PC-3 (cell line): ENCODE results near the gene MAP2K7. TPM values are rescaled to one million over a fixed set of nuclear protein-coding genes. Genes with fewer than 3 reads are reported as not detected.
A peak's percentile ranks its signal among the peaks of the same experiment; 100 is the strongest.
"Not testable (repeated sequence)": the region's sequence is repeated elsewhere in the genome, so short reads cannot be mapped to it uniquely, and the experiment has no call there.

ENCODE experiments used
- ATAC-seq: fragments of 200-7000 bp; cut with Tn5 transposase; 2 replicates; pipeline ENCODE4 v1.9.1; 2020; ENCODE audit warnings: mild to moderate bottlenecking, moderate library complexity
- BruUV-seq: library from RNA; stranded (reverse); fragments of 400-500 nt; replicated peaks from 2 replicates; lab custom pipeline; 2021; lab: Mats Ljungman, UMichigan
- CTCF ChIA-PET: fragments of 300-600 bp; sonication (Branson Sonifier 250); formaldehyde crosslinking; loops from one replicate; lab custom pipeline; 2022; ENCODE audit warnings: antibody characterized with exemption; lab: Charles Lee
- POLR2A ChIA-PET: fragments of 300-600 bp; sonication (Branson Sonifier 250); formaldehyde crosslinking; loops from one replicate; lab custom pipeline; 2022; ENCODE audit warnings: antibody characterized with exemption; ENCODE audit not compliant: unreplicated experiment; lab: Charles Lee
- DNase-seq: peaks from one replicate; pipeline ENCODE4 v3.0.0-alpha.2; 2015
- H2AFZ ChIP-seq: fragments of 300-600 bp; sonication (generic); 2 replicates; pipeline ENCODE4 v1.6.0; 2016; ENCODE audit warnings: antibody characterized with exemption, low read length
- H3F3A ChIP-seq: fragments of 300-600 bp; sonication (generic); one replicate; pipeline ENCODE4 v1.6.0; 2017; ENCODE audit warnings: antibody characterized with exemption, low read length, control low read depth, mild to moderate bottlenecking; ENCODE audit not compliant: unreplicated experiment
- H3K27ac ChIP-seq: fragments of 300-600 bp; sonication (generic); 2 replicates; pipeline ENCODE4 v1.5.1; 2016; ENCODE audit warnings: mild to moderate bottlenecking, low read length
- H3K27me3 ChIP-seq: fragments of 300-600 bp; sonication (generic); 2 replicates; pipeline ENCODE4 v1.6.1; 2016; ENCODE audit warnings: low read length, mixed read lengths
- H3K36me3 ChIP-seq: fragments of 300-600 bp; sonication (generic); 2 replicates; pipeline ENCODE4 v1.6.1; 2016; ENCODE audit warnings: low read depth, mixed run types, low read length, mixed read lengths
- H3K4me1 ChIP-seq: fragments of 300-600 bp; sonication (generic); 2 replicates; pipeline ENCODE4 v1.5.1; 2016; ENCODE audit warnings: low read length; ENCODE audit not compliant: insufficient read depth
- H3K4me2 ChIP-seq: fragments of 300-600 bp; sonication (generic); 2 replicates; pipeline ENCODE4 v1.6.0; 2016; ENCODE audit warnings: low read length
- H3K4me3 ChIP-seq: fragments of 300-600 bp; sonication (generic); 2 replicates; pipeline ENCODE4 v1.5.1; 2016; ENCODE audit warnings: mild to moderate bottlenecking, low read length, mixed read lengths
- H3K79me2 ChIP-seq: fragments of 300-600 bp; sonication (generic); 2 replicates; pipeline ENCODE4 v1.6.1; 2017; ENCODE audit warnings: low read length, mixed read lengths
- H3K9ac ChIP-seq: fragments of 300-600 bp; sonication (generic); 2 replicates; pipeline ENCODE4 v1.6.0; 2016; ENCODE audit warnings: mild to moderate bottlenecking, low read length
- H3K9me2 ChIP-seq: fragments of 300-600 bp; sonication (generic); replicated peaks from 2 replicates; pipeline ENCODE4 v1.6.1; 2016; ENCODE audit warnings: mixed run types, low read length, mixed read lengths
- H3K9me3 ChIP-seq: fragments of 300-600 bp; sonication (generic); 2 replicates; pipeline ENCODE4 v1.6.1; 2016; ENCODE audit warnings: low read length, mixed read lengths
- H4K20me1 ChIP-seq: fragments of 300-600 bp; sonication (generic); 2 replicates; pipeline ENCODE4 v1.6.1; 2016; ENCODE audit warnings: low read length, mixed read lengths
- EZH2 ChIP-seq: fragments of 300-600 bp; sonication (generic); IDR thresholded peaks from one replicate; pipeline ENCODE4 v1.6.1; 2017; ENCODE audit warnings: antibody characterized with exemption, mild to moderate bottlenecking, low read length; ENCODE audit not compliant: unreplicated experiment
- EZH2phosphoT487 ChIP-seq: fragments of 300-600 bp; sonication (generic); IDR thresholded peaks from 2 replicates; pipeline ENCODE4 v1.6.1; 2018; ENCODE audit warnings: mild to moderate bottlenecking, antibody characterized with exemption, low read length, borderline replicate concordance
- intact Hi-C: fragments of 100-400 bp; cut with micrococcal nuclease; formaldehyde crosslinking; loops from 2 replicates; pipeline ENCODE4 v1.9.0; 2023
- total RNA-seq: library from RNA; depleted of rRNA; stranded (reverse); fragments of >200 nt; gene quantifications from 2 replicates; pipeline ENCODE4 v1.2.3, GENCODE V29; 2014
- TF ChIP-seq, protein P1 (sequence below): fragments of 300-600 bp; sonication (generic); conservative IDR thresholded peaks from 2 replicates; pipeline ENCODE4 v1.5.1; 2017; ENCODE audit warnings: antibody characterized with exemption, low read depth, mild to moderate bottlenecking, low read length

The MAP2K7 gene
- total RNA-seq, 1 experiment from 2014 or later: 39.3 TPM

DNA sequence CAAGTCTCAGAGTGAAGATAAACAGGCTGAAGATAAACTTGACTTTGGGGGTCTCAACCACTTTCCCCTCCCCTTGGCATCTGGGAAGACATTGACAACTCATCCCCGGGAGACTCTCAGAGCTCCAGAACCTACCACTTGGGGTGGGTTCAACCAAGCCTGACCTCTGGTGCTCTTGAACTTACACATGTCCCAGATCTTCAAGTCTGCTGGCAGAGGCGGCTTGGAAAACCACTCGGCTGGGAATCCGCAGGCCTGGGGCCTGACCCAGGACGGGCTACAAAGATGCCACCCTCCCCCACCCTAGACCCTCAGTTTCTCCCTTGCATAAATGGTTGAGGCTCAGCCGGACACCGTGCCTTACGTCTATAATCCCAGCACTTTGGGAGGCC lies 14.9 kb upstream of the MAP2K7 start:
- TF ChIP-seq EZH2phosphoT487 (no peak), EZH2 (no peak)
- TF ChIP-seq, protein P1, sequence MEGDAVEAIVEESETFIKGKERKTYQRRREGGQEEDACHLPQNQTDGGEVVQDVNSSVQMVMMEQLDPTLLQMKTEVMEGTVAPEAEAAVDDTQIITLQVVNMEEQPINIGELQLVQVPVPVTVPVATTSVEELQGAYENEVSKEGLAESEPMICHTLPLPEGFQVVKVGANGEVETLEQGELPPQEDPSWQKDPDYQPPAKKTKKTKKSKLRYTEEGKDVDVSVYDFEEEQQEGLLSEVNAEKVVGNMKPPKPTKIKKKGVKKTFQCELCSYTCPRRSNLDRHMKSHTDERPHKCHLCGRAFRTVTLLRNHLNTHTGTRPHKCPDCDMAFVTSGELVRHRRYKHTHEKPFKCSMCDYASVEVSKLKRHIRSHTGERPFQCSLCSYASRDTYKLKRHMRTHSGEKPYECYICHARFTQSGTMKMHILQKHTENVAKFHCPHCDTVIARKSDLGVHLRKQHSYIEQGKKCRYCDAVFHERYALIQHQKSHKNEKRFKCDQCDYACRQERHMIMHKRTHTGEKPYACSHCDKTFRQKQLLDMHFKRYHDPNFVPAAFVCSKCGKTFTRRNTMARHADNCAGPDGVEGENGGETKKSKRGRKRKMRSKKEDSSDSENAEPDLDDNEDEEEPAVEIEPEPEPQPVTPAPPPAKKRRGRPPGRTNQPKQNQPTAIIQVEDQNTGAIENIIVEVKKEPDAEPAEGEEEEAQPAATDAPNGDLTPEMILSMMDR: no peak

DNA sequence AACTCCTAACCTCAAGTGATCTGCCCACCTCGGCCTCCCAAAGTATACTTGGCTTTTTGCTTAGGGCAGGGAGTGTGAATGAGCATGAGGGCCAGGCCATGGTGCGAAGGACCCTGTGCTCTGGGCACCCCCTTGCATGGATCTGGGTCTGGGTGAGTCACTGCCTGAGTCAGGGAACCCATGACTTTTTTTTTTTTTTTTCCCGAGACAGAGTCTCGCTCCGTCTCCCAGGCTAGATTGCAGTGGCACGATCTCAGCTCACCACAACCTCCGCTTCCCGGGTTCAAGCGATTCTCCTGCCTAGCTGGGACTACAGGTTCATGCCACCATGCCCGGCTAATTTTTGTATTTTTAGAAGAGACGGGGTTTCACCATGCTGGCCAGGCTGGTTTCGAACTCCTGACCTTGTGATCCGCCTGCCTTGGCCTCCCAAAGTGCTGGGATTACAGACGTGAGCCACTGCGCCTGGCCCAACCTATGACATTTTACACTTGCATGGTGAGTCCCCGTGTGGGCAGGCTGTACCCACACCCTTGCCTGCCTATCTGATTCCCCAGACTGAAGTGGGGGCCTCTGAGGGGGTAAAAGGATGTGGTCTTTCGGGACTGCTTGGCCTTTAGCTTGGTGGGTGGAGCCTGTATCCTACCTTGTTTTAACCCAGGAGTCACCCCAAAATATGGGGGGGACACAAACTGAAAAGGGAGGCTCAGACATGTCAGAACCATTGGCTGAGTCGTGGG lies 10.1 kb upstream of the MAP2K7 start:
- Histone ChIP-seq H3K4me1 (peaks cover 30% of the 10 kb centered on the region), H3K79me2 (peaks cover 48% of the 10 kb centered on the region), H3K36me3 (peaks cover 12% of the 10 kb centered on the region; the same call in 1 of the 2 replicates), H3K27ac (peak overlapping the region; percentile 16; the same call in 1 of the 2 replicates)
- H3K4me2 ChIP-seq, H3K27me3 ChIP-seq, H3K9me3 ChIP-seq, POLR2A ChIA-PET, H3K4me3 ChIP-seq, BruUV-seq, H3K9ac ChIP-seq, H2AFZ ChIP-seq, intact Hi-C loops, H3K9me2 ChIP-seq, CTCF ChIA-PET, H4K20me1 ChIP-seq, H3F3A ChIP-seq: not testable (repeated sequence)
- ATAC-seq (peak; percentile 6; the same call in 1 of the 2 replicates), DNase-seq (peak; percentile 30)

More for the DNA sequence above, 14.9 kb upstream of the MAP2K7 start:
- H3K79me2 ChIP-seq: peaks cover 46% of the 10 kb centered on the region
- H4K20me1 ChIP-seq: no peaks in the 10 kb centered on the region
- H3K9me3 ChIP-seq: no peaks in the 10 kb centered on the region
- BruUV-seq: TSS peak; percentile 84
- ChIA-PET CTCF (interaction anchor here (2.1 kb wide), 1 partner anchor 19 kb away, joined by 13 read pairs; no protein-coding TSS in a partner anchor), POLR2A (interaction anchor here (0.6 kb wide), 2 partner anchors 15 to 30 kb away, joined by 3 to 4 read pairs; partner anchors contain the start of gene MAP2K7)
- ATAC-seq (peak; percentile 6; the same call in 1 of the 2 replicates), DNase-seq (no peak)
- H3F3A ChIP-seq: no peaks in the 10 kb centered on the region
- peak overlapping the region; percentile 95 for H3K4me2 ChIP-seq
- H3K9me2 ChIP-seq: no peaks in the 10 kb centered on the region
- H3K27me3 ChIP-seq: no peaks in the 10 kb centered on the region
- H2AFZ ChIP-seq: peak overlapping the region; percentile 89
- peak overlapping the region; percentile 7; the same call in 1 of the 2 replicates for H3K27ac ChIP-seq
- peak overlapping the region; percentile 90 for H3K4me3 ChIP-seq
- 0 out of 2 replicates have a peak, but pooled peaks cover 2% of the 10 kb centered on the region for H3K36me3 ChIP-seq
- H3K4me1 ChIP-seq: peaks cover 17% of the 10 kb centered on the region
- H3K9ac ChIP-seq: peak overlapping the region; percentile 90
- intact Hi-C loops: loop anchor here (2.0 kb wide), 1 partner anchor 14 kb away; the partner anchor contains the start of gene MAP2K7

DNA sequence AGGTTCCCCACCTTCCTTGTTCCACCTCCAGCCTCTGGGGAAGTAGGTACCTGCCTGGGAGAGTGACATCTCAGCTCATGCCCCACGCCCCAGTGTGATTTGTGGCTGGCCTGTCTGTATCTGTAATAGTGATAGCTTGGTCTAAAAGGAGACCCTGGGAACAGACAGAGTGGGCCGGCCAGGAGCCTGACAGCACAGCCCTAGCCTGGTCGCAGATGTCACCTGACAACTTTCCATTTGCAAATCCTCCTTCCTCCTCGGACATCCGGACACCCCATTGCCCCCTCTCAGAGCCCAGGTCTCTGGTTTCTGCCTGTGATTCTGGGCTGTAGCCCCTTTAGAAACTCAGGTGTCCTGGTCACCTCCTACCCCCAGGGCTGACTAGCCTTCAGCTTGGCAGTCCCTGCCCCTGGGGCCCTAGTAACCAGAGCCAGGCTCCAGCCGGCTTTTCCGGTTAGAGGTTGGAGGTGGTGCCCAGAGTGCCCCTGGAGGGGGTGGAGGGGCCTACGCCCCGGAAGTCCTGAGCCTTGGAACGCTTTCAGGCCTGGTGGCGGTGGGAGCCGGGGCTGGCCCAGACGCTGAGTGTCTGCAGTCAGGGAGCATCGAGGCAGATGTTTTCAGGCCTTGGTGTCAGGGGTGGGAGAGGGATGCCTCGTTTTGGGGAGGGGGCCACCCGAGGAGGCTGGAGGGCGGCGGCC lies 8.9 kb upstream of the MAP2K7 start:
- no peaks in the 10 kb centered on the region for H3K27me3 ChIP-seq
- H3K27ac ChIP-seq: no peak overlapping the region
- ATAC-seq (peak; percentile 58), DNase-seq (peak; percentile 68)
- peaks cover 19% of the 10 kb centered on the region for H3K36me3 ChIP-seq
- peak overlapping the region; percentile 25 for H3K4me2 ChIP-seq
- H2AFZ ChIP-seq: no peak overlapping the region
- no peak overlapping the region for H3K9ac ChIP-seq
- POLR2A ChIA-PET: interaction anchor here (0.5 kb wide), 1 partner anchor 25 kb away, joined by 3 read pairs; the partner anchor contains the start of gene SNAPC2
- H3K9me3 ChIP-seq: no peaks in the 10 kb centered on the region
- H3K4me3 ChIP-seq: no peak overlapping the region
- H3F3A ChIP-seq: no peaks in the 10 kb centered on the region
- CTCF ChIA-PET: no interaction called here
- peaks cover 22% of the 10 kb centered on the region for H3K4me1 ChIP-seq
- intact Hi-C loops: no loop called here
- TF ChIP-seq, protein P1: no peak
- TF ChIP-seq EZH2phosphoT487: no peak
- TF ChIP-seq EZH2: no peak
- H3K79me2 ChIP-seq: peaks cover 36% of the 10 kb centered on the region
- BruUV-seq: no TSS peak
- no peaks in the 10 kb centered on the region for H3K9me2 ChIP-seq
- no peaks in the 10 kb centered on the region for H4K20me1 ChIP-seq
